ENCODE measurements around the gene NPW. TPM values are rescaled to one million over a fixed set of nuclear protein-coding genes. Genes with fewer than 3 reads are reported as not detected.

Gene NPW
- total and polyA plus RNA-seq, 5 donors from 2014 or later: not detected

DNA sequence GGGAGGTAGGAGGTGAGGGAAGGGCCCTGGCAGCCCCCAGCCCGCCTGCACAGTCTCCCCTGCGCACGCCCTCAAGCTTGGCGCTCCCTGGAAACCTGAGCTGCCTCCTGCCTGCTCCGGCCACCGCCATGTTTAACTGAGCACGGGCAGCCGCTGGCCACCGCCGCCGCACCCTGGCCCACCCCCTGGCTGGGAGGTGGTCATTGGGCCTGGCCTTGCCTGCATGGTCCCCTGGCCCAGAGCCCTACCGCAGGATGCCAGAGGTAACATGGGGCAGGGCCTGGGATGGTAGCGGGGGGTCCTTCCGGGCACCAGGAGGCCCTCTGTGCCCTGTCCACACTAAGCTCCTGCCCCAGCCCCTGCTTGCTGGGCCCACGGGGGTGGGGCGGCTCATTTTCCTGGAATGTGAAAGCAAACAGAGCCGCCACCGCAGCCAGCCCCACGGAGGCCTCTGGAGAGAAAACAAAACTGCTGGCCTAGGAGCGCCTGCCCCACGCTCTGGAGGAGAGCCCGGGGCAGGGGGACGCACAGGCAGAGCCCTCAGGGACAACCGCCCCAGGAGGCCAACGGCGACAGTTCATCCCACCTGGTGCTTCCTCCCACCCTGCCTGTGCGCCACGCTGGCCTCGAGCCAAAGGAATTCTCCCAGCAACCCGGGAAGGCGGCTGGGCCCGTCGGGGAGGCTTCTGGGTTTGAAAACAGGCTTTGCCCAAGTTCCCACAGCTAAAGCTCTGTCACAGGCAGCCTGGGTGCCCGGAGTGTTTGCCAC is 16.0 kb downstream of the NPW start:
- Histone ChIP-seq H3K27me3 (ENCODE audit: control insufficient read depth, insufficient read depth, low read length) (no peaks in the 10 kb centered on the region), H3K36me3 (ENCODE audit: control insufficient read depth, insufficient read depth, low read length) (no peaks in the 10 kb centered on the region), H3K9me3 (ENCODE audit: control insufficient read depth in 2 of 2, low read length in 2 of 2) (no peaks in the 10 kb centered on the region), H3K27ac (ENCODE audit: insufficient read depth, low read length, poor library complexity, severe bottlenecking) (no peak overlapping the region), H3K4me3 (ENCODE audit: low read depth, low read length) (no peak overlapping the region), H3K4me1 (ENCODE audit: control insufficient read depth, insufficient read depth, low read length, poor library complexity, severe bottlenecking) (no peaks in the 10 kb centered on the region)
- no peak for DNase-seq
- Mint-ChIP-seq H3K36me3 (no peaks in the 10 kb centered on the region), H3K27ac (no peak overlapping the region), H3K4me1 (no peaks in the 10 kb centered on the region), H3K9me3 (no peaks in the 10 kb centered on the region), H3K4me3 (no peak overlapping the region), H3K27me3 (no peaks in the 10 kb centered on the region)
- no peak for ATAC-seq (ENCODE audit: low read depth in 2 of 2)

DNA sequence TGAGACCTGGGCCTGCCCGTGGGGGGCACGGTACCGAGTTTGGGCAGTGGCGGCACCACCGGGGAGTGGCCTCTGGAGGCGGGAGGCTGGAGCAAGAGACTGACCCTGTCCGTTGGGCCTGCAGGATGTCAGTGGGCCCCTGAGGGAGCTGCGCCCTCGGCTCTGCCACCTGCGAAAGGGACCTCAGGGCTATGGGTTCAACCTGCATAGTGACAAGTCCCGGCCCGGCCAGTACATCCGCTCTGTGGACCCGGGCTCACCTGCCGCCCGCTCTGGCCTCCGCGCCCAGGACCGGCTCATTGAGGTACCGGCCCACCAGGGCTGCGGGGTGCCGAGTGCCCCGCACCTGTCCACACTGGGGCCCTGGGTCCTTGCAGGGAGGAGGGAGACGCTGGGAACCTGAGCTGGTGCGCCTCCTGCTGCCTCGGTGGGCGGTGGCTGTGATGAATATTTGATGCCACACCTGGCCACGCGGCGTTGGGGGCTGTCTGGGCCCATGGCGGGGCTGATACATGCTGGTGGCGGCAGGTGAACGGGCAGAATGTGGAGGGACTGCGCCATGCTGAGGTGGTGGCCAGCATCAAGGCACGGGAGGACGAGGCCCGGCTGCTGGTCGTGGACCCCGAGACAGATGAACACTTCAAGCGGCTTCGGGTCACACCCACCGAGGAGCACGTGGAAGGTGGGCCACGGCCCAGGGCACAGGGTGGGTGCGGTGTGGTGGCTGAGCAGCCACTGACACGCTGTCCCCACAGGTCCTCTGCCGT is 16.8 kb downstream of the NPW start:
- Mint-ChIP-seq H3K27me3 (no peaks in the 10 kb centered on the region), H3K9me3 (no peaks in the 10 kb centered on the region), H3K4me1 (no peaks in the 10 kb centered on the region), H3K4me3 (no peak overlapping the region), H3K27ac (peak overlapping the region in 1 of 3 donors; percentile 79), H3K36me3 (no peaks in the 10 kb centered on the region)
- Histone ChIP-seq H3K9me3 (ENCODE audit: control insufficient read depth in 2 of 2, low read length in 2 of 2) (no peaks in the 10 kb centered on the region), H3K4me1 (ENCODE audit: control insufficient read depth, insufficient read depth, low read length, poor library complexity, severe bottlenecking) (no peaks in the 10 kb centered on the region), H3K27me3 (ENCODE audit: control insufficient read depth, insufficient read depth, low read length) (no peaks in the 10 kb centered on the region), H3K36me3 (ENCODE audit: control insufficient read depth, insufficient read depth, low read length) (no peaks in the 10 kb centered on the region), H3K27ac (ENCODE audit: insufficient read depth, low read length, poor library complexity, severe bottlenecking) (no peak overlapping the region), H3K4me3 (ENCODE audit: low read depth, low read length) (no peak overlapping the region)
- DNase-seq: no peak
- no peak for ATAC-seq (ENCODE audit: low read depth in 2 of 2)

DNA sequence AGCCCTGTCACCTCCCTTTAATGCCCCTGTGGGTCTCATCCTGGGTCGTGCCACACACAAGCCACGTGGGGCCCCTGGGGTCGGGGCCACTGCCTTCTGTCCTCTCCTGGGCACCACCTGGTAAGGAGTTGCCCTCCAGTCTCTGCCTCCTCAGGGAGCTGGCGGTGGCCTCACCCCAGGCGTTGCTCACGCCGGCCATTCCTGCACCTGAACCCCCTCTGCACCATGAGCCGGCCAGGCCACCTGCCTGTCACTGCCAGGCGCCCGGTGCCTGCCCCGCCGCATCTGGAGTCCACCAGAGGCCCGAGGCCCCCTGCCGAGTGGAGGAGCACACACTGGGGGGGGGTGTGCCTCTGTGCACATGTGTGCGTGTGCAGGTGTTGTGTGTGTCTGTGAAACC is 17.5 kb downstream of the NPW start:
- no peak overlapping the region for H3K4me3 ChIP-seq (ENCODE audit: low read depth, low read length)
- H3K27me3 ChIP-seq (ENCODE audit: control insufficient read depth, insufficient read depth, low read length): no peaks in the 10 kb centered on the region
- H3K9me3 ChIP-seq (ENCODE audit: control insufficient read depth in 2 of 2, low read length in 2 of 2): no peaks in the 10 kb centered on the region
- no peaks in the 10 kb centered on the region for H3K36me3 Mint-ChIP-seq
- no peak for ATAC-seq (ENCODE audit: low read depth in 2 of 2)
- H3K27me3 Mint-ChIP-seq: no peaks in the 10 kb centered on the region
- no peak overlapping the region for H3K27ac ChIP-seq (ENCODE audit: insufficient read depth, low read length, poor library complexity, severe bottlenecking)
- H3K36me3 ChIP-seq (ENCODE audit: control insufficient read depth, insufficient read depth, low read length): no peaks in the 10 kb centered on the region
- no peaks in the 10 kb centered on the region for H3K4me1 Mint-ChIP-seq
- H3K4me1 ChIP-seq (ENCODE audit: control insufficient read depth, insufficient read depth, low read length, poor library complexity, severe bottlenecking): no peaks in the 10 kb centered on the region
- no peak for DNase-seq
- H3K9me3 Mint-ChIP-seq: no peaks in the 10 kb centered on the region
- peak overlapping the region in 1 of 3 donors; percentile 79 for H3K27ac Mint-ChIP-seq
- no peak overlapping the region for H3K4me3 Mint-ChIP-seq

DNA sequence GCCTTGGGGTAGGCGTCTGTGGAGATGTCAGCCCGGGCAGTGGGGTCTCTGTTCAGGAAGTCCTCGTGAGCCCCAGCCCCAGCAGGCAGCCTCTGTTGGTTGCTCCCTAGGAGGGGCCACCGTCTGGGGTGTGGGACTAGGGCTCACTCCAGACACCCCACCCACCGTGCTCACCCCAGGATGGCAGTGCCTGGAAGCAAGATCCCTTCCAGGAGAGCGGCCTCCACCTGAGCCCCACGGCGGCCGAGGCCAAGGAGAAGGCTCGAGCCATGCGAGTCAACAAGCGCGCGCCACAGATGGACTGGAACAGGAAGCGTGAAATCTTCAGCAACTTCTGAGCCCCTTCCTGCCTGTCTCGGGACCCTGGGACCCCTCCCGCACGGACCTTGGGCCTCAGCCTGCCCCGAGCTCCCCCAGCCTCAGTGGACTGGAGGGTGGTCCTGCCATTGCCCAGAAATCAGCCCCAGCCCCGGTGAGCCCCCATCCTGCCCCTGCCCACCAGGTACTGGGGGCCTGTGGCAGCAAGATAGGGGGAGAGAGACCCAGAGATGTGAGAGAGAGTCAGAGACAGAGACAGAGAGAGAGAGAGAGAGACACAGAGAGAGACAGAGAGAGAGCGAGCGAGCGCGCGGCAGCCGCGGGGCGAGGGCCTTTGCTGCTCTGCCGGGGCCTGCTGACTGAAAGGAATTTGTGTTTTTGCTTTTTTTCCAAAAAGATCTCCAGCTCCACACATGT is 18.2 kb downstream of the NPW start:
- ATAC-seq (ENCODE audit: low read depth in 2 of 2) (no peak), DNase-seq (no peak)
- H3K4me1 Mint-ChIP-seq: no peaks in the 10 kb centered on the region
- Histone ChIP-seq H3K9me3 (ENCODE audit: control insufficient read depth in 2 of 2, low read length in 2 of 2) (no peaks in the 10 kb centered on the region), H3K4me3 (ENCODE audit: low read depth, low read length) (no peak overlapping the region), H3K36me3 (ENCODE audit: control insufficient read depth, insufficient read depth, low read length) (no peaks in the 10 kb centered on the region), H3K27me3 (ENCODE audit: control insufficient read depth, insufficient read depth, low read length) (no peaks in the 10 kb centered on the region), H3K4me1 (ENCODE audit: control insufficient read depth, insufficient read depth, low read length, poor library complexity, severe bottlenecking) (no peaks in the 10 kb centered on the region), H3K27ac (ENCODE audit: insufficient read depth, low read length, poor library complexity, severe bottlenecking) (no peak overlapping the region)
- H3K27ac Mint-ChIP-seq: no peak overlapping the region
- no peaks in the 10 kb centered on the region for H3K36me3 Mint-ChIP-seq
- H3K27me3 Mint-ChIP-seq: no peaks in the 10 kb centered on the region
- H3K9me3 Mint-ChIP-seq: no peaks in the 10 kb centered on the region
- no peak overlapping the region for H3K4me3 Mint-ChIP-seq

DNA sequence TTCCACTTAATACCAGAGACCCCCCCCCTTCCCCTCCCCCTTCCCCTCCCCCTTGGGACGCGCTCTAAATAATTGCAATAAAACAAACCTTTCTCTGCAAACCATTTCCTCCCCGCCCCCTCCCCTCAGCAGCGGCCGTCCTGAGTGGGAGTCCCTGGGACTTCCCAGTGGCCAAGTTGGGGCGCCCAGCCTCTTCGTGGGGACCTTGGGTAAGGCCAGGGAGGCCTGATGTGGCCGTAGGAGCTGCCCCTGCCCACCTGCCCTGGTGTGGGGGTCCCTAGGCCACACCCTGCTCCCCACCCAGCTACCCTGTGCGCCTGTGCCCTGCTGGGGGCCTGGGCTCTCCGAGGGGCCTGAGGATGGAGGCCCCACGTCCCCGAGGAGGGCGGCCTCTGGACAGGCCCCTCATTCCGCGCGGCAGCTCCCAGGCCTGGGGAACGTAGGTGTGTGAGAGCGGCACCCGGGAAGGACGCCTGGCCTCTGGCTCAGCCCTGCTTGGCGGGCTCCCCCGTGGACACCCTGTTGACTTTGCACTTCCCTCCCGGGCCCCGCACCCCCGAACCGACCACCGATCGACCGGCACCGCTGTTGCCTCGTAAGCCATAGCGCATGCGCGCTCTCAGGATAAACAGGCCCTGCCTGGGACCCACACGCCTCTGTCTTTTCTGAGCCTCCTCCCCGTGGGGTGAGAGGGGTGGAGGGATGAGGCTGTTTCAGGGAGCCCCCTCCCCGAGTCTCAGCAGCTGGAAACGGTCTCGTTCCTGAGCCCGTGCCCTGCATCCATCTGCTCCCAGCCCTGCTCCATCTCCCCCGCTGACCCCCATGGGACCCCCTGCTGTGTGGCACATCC is 19.0 kb downstream of the NPW start:
- Mint-ChIP-seq H3K27me3 (no peaks in the 10 kb centered on the region), H3K27ac (no peak overlapping the region), H3K4me1 (no peaks in the 10 kb centered on the region), H3K4me3 (no peak overlapping the region), H3K36me3 (no peaks in the 10 kb centered on the region), H3K9me3 (no peaks in the 10 kb centered on the region)
- Histone ChIP-seq H3K4me1 (ENCODE audit: control insufficient read depth, insufficient read depth, low read length, poor library complexity, severe bottlenecking) (no peaks in the 10 kb centered on the region), H3K9me3 (ENCODE audit: control insufficient read depth in 2 of 2, low read length in 2 of 2) (no peaks in the 10 kb centered on the region), H3K27me3 (ENCODE audit: control insufficient read depth, insufficient read depth, low read length) (no peaks in the 10 kb centered on the region), H3K4me3 (ENCODE audit: low read depth, low read length) (no peak overlapping the region), H3K36me3 (ENCODE audit: control insufficient read depth, insufficient read depth, low read length) (no peaks in the 10 kb centered on the region), H3K27ac (ENCODE audit: insufficient read depth, low read length, poor library complexity, severe bottlenecking) (no peak overlapping the region)
- no peak for DNase-seq
- ATAC-seq (ENCODE audit: low read depth in 2 of 2): no peak

DNA sequence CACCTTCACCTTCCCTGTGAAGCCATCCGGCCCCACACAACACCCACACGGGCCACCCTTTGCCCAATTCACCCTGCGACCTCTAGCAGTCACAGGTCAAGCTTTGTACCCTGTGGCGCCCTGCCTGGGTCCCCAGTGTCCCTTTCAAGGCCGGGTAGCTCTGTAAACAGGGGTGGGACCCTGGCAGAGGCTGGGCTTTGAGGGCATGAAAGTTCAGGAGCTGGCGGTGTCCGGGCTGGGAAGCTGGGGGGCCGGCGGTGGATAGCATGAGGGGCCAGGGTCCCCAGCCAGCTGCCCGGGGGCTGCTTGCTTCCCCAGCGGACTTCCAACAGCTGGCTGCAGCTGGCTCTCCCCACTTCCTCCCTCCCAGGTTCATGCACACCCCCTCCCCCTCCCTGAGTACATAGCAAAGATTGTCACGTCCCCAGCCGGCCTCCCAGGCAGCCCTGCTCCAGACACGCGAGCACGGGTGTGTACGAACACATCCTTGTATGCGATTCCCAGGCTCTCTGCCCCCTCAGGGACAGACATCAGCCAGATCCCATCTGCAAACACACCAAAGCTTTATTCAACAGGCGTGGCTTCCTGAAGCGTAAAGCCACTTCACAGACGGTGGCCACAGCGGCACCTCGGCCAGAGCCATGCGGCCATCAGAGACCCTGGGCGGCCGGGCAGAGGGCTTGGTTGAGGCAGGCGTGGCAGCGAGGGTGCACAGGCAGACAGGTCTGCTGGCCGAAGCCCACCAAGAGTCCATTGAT is 19.9 kb downstream of the NPW start:
- Mint-ChIP-seq H3K36me3 (no peaks in the 10 kb centered on the region), H3K4me3 (no peak overlapping the region), H3K4me1 (no peaks in the 10 kb centered on the region), H3K27ac (no peak overlapping the region), H3K9me3 (no peaks in the 10 kb centered on the region), H3K27me3 (no peaks in the 10 kb centered on the region)
- no peaks in the 10 kb centered on the region for H3K27me3 ChIP-seq (ENCODE audit: control insufficient read depth, insufficient read depth, low read length)
- no peaks in the 10 kb centered on the region for H3K9me3 ChIP-seq (ENCODE audit: control insufficient read depth in 2 of 2, low read length in 2 of 2)
- no peaks in the 10 kb centered on the region for H3K4me1 ChIP-seq (ENCODE audit: control insufficient read depth, insufficient read depth, low read length, poor library complexity, severe bottlenecking)
- H3K4me3 ChIP-seq (ENCODE audit: low read depth, low read length): no peak overlapping the region
- no peak for ATAC-seq (ENCODE audit: low read depth in 2 of 2)
- no peak overlapping the region for H3K27ac ChIP-seq (ENCODE audit: insufficient read depth, low read length, poor library complexity, severe bottlenecking)
- DNase-seq: no peak
- no peaks in the 10 kb centered on the region for H3K36me3 ChIP-seq (ENCODE audit: control insufficient read depth, insufficient read depth, low read length)

All from CD4-positive, CD25-positive, alpha-beta regulatory T cell (primary cell).